ENCODE measurements around the gene WWOX.

Gene WWOX

DNA sequence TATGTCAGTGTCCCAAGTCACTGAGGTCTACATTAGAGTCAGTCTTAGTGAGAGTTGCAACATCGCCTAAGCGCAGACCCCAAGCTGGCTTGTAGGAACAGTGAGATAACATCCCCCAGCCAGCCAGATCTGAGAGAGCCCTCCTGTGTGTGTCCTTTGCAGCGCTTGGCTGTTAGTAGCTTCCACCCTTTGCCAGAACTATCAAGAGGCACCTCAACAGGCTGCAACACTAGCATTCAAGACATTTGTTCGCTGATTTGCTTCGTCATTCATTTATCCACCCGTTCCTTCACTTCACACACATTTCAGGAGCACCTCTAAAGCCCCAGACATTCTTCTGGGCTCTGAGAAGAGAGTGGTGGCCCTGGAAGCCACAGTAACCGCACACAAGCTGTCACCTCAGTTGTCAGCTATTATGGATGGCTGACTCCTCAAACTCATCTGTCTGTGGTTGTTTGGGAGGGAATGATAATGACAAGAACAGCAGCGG is 289.6 kb downstream of the WWOX start:
- H3K4me3 ChIP-seq (ENCODE audit: low read length): no peak overlapping the region
- peaks cover 29% of the 10 kb centered on the region for H3K4me1 ChIP-seq (ENCODE audit: control insufficient read depth, insufficient read depth, low read length)
- H3K9ac ChIP-seq (ENCODE audit: low read length): no peak overlapping the region
- no peaks in the 10 kb centered on the region for H3K36me3 ChIP-seq (ENCODE audit: control insufficient read depth, insufficient read depth, low read length, severe bottlenecking)
- peaks cover 5% of the 10 kb centered on the region for H3K9me3 ChIP-seq (ENCODE audit: control insufficient read depth, low read length)
- no peak for DNase-seq (ENCODE audit: low read depth)
- H3K27me3 ChIP-seq (replicated peaks; ENCODE audit: control insufficient read depth, insufficient read depth, low read length): no peaks in the 10 kb centered on the region

DNA sequence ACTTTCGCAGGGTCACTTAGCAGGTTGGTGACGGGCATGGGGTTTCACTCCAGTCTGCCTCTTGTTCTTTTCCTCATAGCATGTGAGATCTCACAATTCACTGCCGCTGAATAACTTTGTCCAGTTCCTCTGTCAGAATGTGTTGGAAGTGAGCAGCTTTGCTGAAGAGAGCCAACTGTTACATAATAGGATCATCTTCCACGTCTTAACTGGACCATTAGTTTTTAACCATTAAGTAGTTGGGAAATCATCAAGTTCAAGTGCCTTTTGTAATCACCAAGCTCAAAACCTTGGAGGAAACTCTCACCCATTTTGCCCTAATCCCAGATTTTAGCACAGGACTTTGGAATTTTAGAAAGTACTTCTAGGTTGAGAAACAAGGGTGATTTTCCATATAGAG is 290.6 kb downstream of the WWOX start:
- H3K9me3 ChIP-seq (ENCODE audit: control insufficient read depth, low read length): peaks cover 5% of the 10 kb centered on the region
- no peak for DNase-seq (ENCODE audit: low read depth)
- H3K9ac ChIP-seq (ENCODE audit: low read length): peak overlapping the region; percentile 21
- H3K36me3 ChIP-seq (ENCODE audit: control insufficient read depth, insufficient read depth, low read length, severe bottlenecking): no peaks in the 10 kb centered on the region
- H3K4me1 ChIP-seq (ENCODE audit: control insufficient read depth, insufficient read depth, low read length): peaks cover 29% of the 10 kb centered on the region
- H3K27me3 ChIP-seq (replicated peaks; ENCODE audit: control insufficient read depth, insufficient read depth, low read length): no peaks in the 10 kb centered on the region
- H3K4me3 ChIP-seq (ENCODE audit: low read length): no peak overlapping the region

DNA sequence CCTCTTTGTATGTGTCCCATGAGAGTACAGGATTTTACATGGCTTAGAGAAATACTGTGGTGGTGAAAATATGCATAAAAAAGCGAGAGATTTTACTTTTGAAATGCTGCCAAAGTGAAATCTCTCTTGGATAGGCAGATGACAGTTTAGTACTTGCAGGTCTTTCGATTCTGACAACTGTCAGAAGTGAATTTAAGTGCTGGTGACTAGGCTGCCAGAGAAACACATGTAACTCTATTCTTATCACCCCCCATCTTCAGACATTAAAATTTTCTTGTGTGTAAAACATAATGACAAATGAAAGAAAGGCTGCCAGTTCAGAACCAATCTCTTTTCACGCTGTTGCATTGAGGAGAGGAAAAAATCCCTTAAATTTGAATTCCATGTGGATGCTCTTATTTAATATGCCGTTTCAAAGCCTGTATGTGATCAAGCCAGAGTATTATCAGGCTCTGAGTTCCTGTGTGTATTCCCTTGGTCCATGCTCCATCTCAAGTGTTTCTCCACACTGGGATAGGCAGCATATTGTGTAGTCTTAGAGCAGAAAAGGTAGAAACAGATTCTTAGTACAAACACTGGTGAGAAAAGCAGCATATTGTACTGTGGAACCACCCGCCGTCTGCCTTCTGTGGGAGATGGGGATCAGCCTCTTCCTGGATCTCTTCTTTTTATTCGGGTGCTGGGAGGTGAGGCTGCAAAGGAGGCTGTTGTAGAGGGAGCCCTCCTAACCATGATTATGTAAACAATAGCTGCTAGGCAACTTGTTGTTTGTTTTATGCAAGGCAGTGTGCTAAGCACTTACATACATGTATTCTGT is 291.3 kb downstream of the WWOX start:
- Histone ChIP-seq H3K27me3 (replicated peaks; ENCODE audit: control insufficient read depth, insufficient read depth, low read length) (no peaks in the 10 kb centered on the region), H3K9ac (ENCODE audit: low read length) (peak overlapping the region; percentile 47), H3K36me3 (ENCODE audit: control insufficient read depth, insufficient read depth, low read length, severe bottlenecking) (no peaks in the 10 kb centered on the region), H3K4me3 (ENCODE audit: low read length) (peak overlapping the region; percentile 22), H3K9me3 (ENCODE audit: control insufficient read depth, low read length) (peaks cover 5% of the 10 kb centered on the region), H3K4me1 (ENCODE audit: control insufficient read depth, insufficient read depth, low read length) (peaks cover 29% of the 10 kb centered on the region)
- DNase-seq (ENCODE audit: low read depth): no peak

DNA sequence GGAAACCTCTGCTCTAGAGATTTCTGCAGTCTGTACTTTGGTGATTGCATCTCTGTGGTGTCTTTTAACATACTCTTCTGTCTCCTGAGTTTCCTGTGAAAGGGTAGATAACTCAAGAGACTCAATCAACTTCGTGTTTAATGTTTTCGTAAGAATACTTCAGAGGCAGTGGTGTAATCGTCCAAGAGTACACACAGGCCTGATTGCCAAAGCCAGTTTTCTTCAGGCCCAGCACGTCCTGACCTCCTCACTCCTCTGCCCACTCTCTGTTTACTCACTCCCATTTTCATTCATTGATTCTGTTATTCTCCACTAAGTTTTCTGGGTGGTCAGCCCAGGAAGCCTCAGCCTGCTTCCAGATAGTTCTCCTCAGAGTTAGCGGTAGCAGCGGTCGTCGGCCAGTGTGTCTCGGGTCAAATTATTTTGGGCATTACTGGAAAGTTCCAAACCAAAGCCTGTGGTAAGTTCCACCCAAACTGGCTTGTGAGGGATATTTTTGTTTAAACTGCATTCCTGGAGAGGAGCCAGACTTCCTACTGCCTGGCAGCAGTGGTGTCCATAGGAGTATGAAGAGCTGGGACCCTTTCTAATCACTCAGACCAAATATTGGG is 293.2 kb downstream of the WWOX start:
- Histone ChIP-seq H3K9ac (ENCODE audit: low read length) (peak overlapping the region; percentile 56), H3K27me3 (replicated peaks; ENCODE audit: control insufficient read depth, insufficient read depth, low read length) (no peaks in the 10 kb centered on the region), H3K9me3 (ENCODE audit: control insufficient read depth, low read length) (peaks cover 5% of the 10 kb centered on the region), H3K4me3 (ENCODE audit: low read length) (no peak overlapping the region), H3K36me3 (ENCODE audit: control insufficient read depth, insufficient read depth, low read length, severe bottlenecking) (no peaks in the 10 kb centered on the region), H3K4me1 (ENCODE audit: control insufficient read depth, insufficient read depth, low read length) (peaks cover 29% of the 10 kb centered on the region)
- no peak for DNase-seq (ENCODE audit: low read depth)

DNA sequence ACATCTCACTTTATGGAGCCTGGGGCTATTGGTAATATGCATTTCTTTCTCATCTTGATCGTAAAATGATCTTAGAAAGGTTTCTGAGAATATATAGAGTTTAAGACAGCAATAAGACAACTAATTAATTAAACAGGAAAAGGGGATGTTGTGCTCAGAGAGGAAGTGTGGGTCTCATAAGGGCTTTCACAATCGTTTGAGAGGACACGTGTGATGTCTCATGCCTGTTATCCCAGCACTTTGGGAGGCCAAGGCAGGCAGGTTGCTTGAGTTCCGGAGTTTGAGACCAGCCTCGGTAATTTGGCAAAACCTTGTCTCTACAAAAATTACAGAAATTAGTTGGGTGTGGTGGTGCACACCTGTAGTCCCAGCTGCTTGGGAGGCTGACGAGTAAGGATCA is 295.6 kb downstream of the WWOX start:
- DNase-seq (ENCODE audit: low read depth): no peak

DNA sequence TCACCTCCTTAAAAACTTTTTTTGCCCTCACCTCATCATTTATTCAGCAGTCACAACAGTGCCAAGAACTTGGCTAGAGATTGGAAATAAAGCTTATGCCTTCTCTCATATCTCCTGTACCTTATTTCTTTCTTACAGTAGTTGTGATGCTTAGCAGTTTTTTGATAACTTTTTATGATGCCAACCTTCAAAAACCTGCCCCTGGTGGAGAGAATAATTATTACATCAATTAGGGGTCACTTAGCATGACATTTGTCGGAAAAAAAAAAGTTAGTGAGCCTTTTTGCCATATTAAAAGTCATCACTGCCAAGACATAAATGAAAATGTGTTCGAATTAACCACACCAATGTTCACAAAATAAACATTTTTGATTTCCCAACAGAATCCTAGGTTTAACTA is 296.6 kb downstream of the WWOX start:
- DNase-seq (ENCODE audit: low read depth): peak; percentile 0
- H3K4me1 ChIP-seq (ENCODE audit: control insufficient read depth, insufficient read depth, low read length): peaks cover 10% of the 10 kb centered on the region
- peaks cover 5% of the 10 kb centered on the region for H3K9me3 ChIP-seq (ENCODE audit: control insufficient read depth, low read length)
- H3K27me3 ChIP-seq (replicated peaks; ENCODE audit: control insufficient read depth, insufficient read depth, low read length): no peaks in the 10 kb centered on the region
- H3K36me3 ChIP-seq (ENCODE audit: control insufficient read depth, insufficient read depth, low read length, severe bottlenecking): no peaks in the 10 kb centered on the region
- H3K4me3 ChIP-seq (ENCODE audit: low read length): no peak overlapping the region
- no peak overlapping the region for H3K9ac ChIP-seq (ENCODE audit: low read length)

More for the DNA sequence above, 295.6 kb downstream of the WWOX start:
- Histone ChIP-seq H3K27me3 (replicated peaks; ENCODE audit: control insufficient read depth, insufficient read depth, low read length) (no peaks in the 10 kb centered on the region), H3K36me3 (ENCODE audit: control insufficient read depth, insufficient read depth, low read length, severe bottlenecking) (no peaks in the 10 kb centered on the region), H3K9me3 (ENCODE audit: control insufficient read depth, low read length) (peaks cover 5% of the 10 kb centered on the region), H3K4me1 (ENCODE audit: control insufficient read depth, insufficient read depth, low read length) (peaks cover 20% of the 10 kb centered on the region), H3K4me3 (ENCODE audit: low read length) (no peak overlapping the region), H3K9ac (ENCODE audit: low read length) (no peak overlapping the region)

DNA sequence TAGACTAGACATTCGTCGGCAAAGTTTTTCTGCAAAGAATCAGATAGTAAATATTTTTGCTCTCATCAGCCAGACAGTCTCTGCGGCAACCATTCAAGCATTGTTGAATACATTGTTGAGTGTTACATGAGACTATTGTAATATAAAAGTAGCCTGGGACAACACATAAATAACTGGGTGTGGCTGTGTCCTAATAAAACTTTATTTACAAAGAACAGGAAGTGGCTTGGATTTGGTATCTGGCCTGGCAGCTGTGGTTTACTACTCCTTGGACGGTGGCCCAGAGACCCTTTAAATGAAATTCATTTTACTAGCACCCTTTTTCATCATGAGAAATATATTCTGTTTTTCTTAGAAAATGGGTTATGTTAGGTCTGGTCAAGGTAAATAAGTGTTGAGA is 297.2 kb downstream of the WWOX start:
- Histone ChIP-seq H3K9ac (ENCODE audit: low read length) (no peak overlapping the region), H3K27me3 (replicated peaks; ENCODE audit: control insufficient read depth, insufficient read depth, low read length) (no peaks in the 10 kb centered on the region), H3K9me3 (ENCODE audit: control insufficient read depth, low read length) (peaks cover 5% of the 10 kb centered on the region), H3K4me3 (ENCODE audit: low read length) (no peak overlapping the region), H3K4me1 (ENCODE audit: control insufficient read depth, insufficient read depth, low read length) (peaks cover 7% of the 10 kb centered on the region), H3K36me3 (ENCODE audit: control insufficient read depth, insufficient read depth, low read length, severe bottlenecking) (no peaks in the 10 kb centered on the region)
- no peak for DNase-seq (ENCODE audit: low read depth)

DNA sequence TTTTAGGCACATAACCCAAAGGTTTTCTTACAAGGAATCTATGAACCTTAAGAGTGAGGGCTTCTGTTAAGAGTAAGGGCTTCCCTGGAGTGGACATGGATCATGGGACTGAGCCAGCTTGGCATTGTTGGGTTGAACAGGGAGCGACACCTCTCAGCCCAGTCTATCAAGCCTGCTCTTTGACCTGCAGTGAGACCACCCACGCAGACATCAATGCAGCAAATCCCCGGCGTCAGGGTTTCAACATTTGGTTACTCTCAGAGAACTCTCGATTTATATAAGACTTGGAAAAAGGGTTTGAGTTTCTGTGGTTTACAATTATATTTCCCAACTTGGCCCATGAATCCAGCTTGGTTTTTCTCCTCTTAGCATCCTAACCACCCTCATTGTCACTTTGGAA is 299.9 kb downstream of the WWOX start:
- no peak for DNase-seq (ENCODE audit: low read depth)
- Histone ChIP-seq H3K9me3 (ENCODE audit: control insufficient read depth, low read length) (no peaks in the 10 kb centered on the region), H3K9ac (ENCODE audit: low read length) (no peak overlapping the region), H3K4me1 (ENCODE audit: control insufficient read depth, insufficient read depth, low read length) (no peaks in the 10 kb centered on the region), H3K4me3 (ENCODE audit: low read length) (no peak overlapping the region), H3K27me3 (replicated peaks; ENCODE audit: control insufficient read depth, insufficient read depth, low read length) (no peaks in the 10 kb centered on the region), H3K36me3 (ENCODE audit: control insufficient read depth, insufficient read depth, low read length, severe bottlenecking) (no peaks in the 10 kb centered on the region)

DNA sequence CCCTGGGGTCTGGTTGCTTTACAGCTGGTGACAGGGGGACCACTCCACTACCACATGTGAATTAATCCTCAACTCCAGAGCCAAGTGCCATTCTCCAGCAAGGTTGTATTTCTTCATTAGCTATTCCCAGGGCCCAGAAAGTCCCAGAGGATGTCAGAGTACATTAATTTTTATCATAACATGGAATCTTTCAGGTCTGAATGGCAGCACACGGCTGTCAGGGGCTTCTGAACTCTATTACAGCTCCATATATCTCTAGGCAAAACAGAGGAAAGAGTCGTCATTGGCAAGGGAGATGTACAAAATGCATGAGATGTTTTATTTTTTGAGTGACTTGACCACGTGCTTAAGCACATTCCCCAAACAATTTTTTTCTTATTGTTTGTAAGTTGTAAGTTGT is 303.4 kb downstream of the WWOX start:
- H3K36me3 ChIP-seq (ENCODE audit: control insufficient read depth, insufficient read depth, low read length, severe bottlenecking): no peaks in the 10 kb centered on the region
- H3K9ac ChIP-seq (ENCODE audit: low read length): no peak overlapping the region
- H3K4me1 ChIP-seq (ENCODE audit: control insufficient read depth, insufficient read depth, low read length): peaks cover 12% of the 10 kb centered on the region
- H3K27me3 ChIP-seq (replicated peaks; ENCODE audit: control insufficient read depth, insufficient read depth, low read length): no peaks in the 10 kb centered on the region
- no peak for DNase-seq (ENCODE audit: low read depth)
- H3K9me3 ChIP-seq (ENCODE audit: control insufficient read depth, low read length): no peaks in the 10 kb centered on the region
- no peak overlapping the region for H3K4me3 ChIP-seq (ENCODE audit: low read length)

DNA sequence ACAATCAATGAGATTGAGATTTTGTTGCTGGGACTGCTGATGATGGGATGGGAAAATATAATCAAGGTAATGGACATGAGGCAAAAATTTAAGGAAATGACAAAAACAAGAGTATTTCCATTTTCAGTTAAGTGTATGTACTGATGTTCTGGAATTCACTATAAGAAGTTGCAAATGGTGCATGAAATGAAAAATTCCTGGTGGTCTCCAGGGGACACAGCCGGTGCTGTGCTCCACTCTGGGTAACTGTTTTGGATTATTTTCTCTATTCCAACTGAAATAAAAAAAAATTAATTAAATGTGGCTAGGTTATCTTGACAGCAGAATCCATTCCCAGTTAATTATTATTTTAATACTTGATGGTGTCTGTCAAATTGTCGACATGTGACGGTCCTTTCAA is 305.6 kb downstream of the WWOX start:
- Histone ChIP-seq H3K4me3 (ENCODE audit: low read length) (no peak overlapping the region), H3K36me3 (ENCODE audit: control insufficient read depth, insufficient read depth, low read length, severe bottlenecking) (no peaks in the 10 kb centered on the region), H3K27me3 (replicated peaks; ENCODE audit: control insufficient read depth, insufficient read depth, low read length) (no peaks in the 10 kb centered on the region), H3K9ac (ENCODE audit: low read length) (no peak overlapping the region), H3K9me3 (ENCODE audit: control insufficient read depth, low read length) (no peaks in the 10 kb centered on the region), H3K4me1 (ENCODE audit: control insufficient read depth, insufficient read depth, low read length) (peaks cover 14% of the 10 kb centered on the region)
- no peak for DNase-seq (ENCODE audit: low read depth)

DNA sequence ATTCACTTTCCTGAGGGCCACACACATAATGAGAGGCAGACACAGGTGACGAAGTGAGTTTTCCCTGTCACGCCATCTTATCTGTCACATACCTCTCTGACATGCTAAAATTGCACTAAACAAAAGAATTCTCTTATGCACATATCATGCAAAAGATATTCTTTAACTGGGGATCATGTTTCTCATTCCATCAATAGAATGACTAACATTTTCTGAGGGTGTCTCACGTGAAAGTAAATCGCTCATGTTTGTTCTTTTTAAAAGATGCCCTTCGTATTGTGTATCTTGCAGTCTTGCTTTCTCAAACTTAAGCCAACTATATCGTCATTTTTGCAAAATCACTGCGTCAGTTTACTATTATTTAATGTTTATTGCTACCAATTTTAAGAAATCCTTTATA is 306.4 kb downstream of the WWOX start:
- no peak for DNase-seq (ENCODE audit: low read depth)
- H3K9ac ChIP-seq (ENCODE audit: low read length): no peak overlapping the region
- no peaks in the 10 kb centered on the region for H3K9me3 ChIP-seq (ENCODE audit: control insufficient read depth, low read length)
- H3K36me3 ChIP-seq (ENCODE audit: control insufficient read depth, insufficient read depth, low read length, severe bottlenecking): no peaks in the 10 kb centered on the region
- H3K4me1 ChIP-seq (ENCODE audit: control insufficient read depth, insufficient read depth, low read length): peaks cover 14% of the 10 kb centered on the region
- H3K4me3 ChIP-seq (ENCODE audit: low read length): no peak overlapping the region
- H3K27me3 ChIP-seq (replicated peaks; ENCODE audit: control insufficient read depth, insufficient read depth, low read length): no peaks in the 10 kb centered on the region
